CD4-positive, alpha-beta T cell treated with Interleukin-6 at 100 ng/mL for 8 hours (primary cell): Measurements from ENCODE around the gene TMEM59.
"Not testable (repeated sequence)": the region's sequence is repeated elsewhere in the genome, so short reads cannot be mapped to it uniquely, and the experiment has no call there.

Experiments used
- DNase-seq: peaks from one replicate; pipeline ENCODE4 v3.0.0-alpha.2; 2020; ENCODE audit warnings: mixed read lengths, low spot score

The TMEM59 gene

DNA sequence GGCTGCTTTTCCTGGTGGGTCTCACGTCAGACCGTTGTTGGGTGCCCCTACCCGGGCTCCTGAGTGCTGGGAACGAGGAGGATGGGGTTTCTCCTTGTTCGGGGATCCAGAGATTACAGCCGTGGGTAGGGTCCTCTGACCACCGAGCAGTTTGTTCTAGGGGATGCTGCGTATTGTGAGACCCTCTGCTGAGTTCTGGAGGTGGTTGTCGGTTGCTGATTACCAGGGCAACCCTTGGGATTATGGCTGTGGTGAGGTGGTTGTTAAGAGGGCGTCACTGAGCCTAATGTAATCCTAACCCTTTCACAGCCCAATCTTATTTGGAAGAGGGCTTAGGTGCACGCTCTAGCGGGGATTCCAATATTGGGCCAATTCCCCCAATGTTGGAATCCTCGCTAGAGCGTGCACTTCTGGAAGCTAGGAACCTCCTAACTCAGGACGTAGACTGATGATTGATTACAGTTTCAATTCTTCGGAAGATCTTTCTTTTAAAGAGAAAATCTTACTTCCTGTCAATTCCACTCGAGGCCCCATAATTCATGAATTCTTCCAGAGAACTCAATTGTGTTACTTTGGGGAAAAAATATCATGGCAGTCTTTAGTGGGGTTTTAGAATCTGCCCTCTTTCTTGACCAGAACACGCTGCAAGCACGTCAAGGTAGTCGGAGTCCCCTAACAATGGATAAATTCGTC, 887 bp upstream of the TMEM59 start:
- no peak for DNase-seq

DNA sequence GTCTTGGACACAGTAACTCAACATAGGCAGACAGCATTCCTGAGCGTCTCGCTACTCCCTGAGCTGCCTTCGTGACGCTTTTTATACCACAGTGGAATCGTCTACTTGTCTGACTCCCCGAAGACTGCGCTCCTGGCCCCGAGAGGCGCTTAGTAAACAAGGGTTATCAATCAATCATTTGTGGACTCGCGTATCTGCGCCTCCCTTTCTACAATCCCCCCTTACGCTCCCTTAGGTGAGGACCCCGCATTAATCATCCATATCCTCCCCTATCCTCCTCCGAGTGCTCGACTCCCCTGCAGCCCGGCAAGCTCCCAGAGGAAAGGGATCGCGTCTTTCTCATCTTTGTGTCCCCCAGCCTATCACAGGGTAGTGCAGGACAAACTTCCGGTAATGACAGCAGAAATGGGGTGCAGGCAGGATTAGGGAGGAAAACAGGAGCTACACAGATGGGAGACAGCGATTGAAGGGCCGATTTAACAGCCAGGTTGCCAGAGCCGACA, 522 bp downstream of the TMEM59 start:
- peak; percentile 15 for DNase-seq

DNA sequence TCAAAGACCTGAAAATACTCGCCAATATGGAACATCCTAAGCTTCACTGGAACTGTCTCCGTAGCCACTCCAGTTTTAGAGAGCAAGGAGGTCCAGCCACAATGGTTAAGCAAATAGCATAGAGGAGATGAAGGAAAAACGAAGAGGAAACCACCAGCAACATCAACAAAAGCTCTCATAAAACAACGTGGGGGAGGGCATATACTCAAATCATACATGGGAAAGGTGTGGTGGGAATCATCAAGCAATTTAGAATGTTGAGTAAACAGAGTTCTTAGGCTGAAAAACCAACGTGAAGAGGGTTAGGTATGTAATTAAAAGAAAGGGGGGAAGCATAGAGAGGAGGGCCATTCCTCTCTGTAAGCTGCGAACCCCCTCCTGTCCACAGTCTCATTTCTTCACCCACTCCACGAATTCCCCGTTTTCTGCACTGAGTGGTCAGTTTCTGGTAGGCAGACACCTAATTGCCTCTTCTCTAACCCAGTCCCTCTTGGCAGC, 1.0 kb downstream of the TMEM59 start:
- no peak for DNase-seq

DNA sequence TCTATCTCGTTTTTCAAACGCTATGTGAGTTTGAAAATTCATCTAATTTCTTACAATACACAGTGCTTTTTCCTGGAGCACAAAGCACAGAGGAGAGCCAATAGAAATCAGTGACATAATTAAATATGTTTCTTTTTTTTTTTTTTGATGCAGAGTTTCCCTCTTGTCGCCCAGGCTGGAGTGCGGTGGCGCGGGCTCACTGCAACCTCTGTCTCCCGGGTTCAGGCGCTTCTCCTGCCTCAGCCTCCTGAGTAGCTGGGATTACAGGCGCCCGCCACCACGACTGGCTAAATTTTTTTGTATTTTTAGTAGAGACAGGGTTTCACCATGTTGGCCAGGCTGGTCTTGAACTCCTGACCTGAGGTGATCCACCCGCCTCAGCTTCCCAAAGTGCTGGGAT, 2.6 kb downstream of the TMEM59 start:
- not testable (repeated sequence) for DNase-seq

DNA sequence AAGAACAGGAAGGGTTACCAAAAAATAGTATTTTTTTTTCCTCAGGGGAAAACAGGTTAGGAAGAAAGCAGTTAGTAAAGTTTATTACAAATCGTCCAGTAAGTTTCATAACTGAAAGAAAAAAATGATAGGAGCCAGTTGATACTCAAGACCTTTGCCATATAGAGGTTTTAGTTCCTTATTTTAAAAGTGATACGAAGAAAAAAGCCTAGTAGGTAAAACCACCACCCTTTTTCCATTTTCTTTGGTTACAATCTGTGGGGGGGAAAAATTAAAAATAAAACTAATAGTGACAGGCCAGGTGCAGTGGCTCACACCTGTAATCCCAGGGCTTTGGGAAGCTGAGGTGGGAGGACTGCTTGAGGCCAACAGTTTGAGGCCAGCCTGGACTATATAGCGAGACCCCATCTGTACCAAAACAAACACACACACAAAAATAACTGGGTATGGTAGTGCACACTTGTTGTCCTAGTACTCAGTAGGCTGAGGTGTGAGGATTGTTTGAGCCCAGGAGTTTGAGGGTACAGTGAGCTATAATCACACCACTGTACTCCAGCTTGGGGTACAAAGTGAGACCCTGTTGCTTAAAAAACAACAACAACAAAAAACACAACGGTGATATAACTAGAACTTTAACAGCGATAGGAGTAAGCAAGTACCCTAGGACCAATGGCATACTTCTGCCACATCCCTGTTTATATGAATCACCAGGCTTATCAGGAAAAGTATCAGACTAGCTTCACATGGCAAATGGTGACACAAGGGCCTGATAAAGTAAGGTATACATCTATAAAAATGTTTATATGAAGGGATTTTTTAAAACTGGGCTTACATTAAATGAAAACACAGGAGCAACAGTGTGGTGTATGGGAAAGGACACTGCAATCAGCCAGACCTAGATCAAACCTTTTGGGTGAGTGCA, 5.4 kb downstream of the TMEM59 start:
- DNase-seq: no peak

DNA sequence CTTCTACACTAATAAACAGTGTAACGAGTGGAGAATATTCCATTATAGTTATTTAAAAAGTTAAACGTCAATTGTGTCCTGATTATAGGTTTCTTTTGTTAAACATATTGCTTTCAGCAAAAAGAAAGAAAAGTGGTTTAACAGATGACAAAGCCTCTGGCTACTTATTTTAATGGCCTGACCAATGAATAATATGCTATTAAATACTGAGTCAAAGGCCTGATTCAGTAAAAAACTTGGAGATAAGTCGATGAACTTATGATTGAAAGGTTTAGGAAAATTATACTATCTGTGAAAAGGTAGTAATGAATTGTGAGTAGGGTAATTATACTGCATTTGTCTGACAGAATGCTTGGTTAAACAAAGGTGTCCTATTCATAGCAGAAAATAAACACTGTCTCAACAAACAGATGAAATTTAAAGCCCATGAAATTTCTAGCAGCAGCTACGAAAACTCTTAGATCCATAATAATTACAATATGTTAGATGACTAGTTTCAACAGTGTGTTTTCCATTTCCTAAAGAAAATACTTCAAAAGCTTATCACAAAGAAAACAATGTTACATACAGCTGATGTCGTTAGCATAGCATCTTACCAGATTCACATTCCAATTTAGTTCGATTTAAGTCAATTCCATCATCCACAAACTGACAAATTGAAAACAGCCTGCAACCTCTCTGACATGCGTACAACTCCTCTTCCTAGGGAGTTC, 6.2 kb downstream of the TMEM59 start:
- no peak for DNase-seq

DNA sequence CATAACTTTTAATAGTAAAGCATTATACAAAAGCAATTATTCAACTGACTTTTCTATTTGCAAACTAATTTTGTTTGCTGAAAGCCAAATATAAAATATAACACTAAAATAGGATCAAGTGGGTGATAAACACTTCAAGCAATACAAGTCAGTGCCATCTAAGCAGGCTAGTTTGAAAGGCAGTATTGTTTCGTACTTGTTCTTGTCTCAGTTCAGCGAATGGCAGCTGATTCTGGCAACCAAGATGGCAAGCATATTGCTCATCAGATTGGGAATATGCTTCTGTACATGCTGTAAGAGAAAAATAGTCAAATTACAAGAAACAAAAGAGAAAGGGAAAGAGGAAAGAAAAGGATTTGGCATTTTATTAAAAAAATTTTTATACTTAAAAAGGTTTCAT, 7.5 kb downstream of the TMEM59 start:
- no peak for DNase-seq

DNA sequence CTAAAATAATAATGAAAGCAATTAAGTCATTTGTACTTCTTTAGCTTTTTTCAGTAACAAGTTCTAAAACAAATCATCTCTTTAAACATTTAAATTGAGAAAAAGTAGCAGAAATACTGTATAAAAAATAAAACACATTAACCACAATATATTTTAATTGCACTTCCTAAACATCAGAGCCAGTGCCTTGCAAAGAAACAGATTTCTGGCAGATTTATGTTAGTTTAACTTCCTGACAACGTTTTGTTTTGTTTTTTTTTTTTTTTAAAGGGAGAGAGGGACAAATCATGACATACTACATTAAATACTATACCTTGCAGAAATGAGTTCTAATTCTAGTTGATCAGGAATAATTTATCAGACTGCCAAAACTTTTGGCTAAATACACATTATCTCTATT, 11.2 kb downstream of the TMEM59 start:
- no peak for DNase-seq

DNA sequence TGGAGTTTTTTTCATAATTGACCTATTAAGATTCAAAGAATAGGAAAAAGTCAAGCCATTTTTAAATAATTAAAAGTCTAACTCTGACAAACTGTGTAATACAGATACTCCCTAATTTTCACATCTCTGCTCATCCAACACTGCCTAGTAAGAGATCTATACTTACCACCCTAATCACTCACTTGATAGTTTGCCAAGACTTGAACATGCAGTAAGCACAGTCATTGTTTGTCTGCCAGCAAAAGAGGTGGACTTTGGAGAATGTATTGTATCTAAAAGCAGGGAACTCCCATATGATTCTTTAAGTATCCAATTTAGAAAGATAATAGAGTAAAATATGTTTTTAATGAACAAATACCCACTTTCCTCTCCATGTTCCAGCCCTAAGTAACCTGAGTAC, 15.5 kb downstream of the TMEM59 start:
- no peak for DNase-seq

DNA sequence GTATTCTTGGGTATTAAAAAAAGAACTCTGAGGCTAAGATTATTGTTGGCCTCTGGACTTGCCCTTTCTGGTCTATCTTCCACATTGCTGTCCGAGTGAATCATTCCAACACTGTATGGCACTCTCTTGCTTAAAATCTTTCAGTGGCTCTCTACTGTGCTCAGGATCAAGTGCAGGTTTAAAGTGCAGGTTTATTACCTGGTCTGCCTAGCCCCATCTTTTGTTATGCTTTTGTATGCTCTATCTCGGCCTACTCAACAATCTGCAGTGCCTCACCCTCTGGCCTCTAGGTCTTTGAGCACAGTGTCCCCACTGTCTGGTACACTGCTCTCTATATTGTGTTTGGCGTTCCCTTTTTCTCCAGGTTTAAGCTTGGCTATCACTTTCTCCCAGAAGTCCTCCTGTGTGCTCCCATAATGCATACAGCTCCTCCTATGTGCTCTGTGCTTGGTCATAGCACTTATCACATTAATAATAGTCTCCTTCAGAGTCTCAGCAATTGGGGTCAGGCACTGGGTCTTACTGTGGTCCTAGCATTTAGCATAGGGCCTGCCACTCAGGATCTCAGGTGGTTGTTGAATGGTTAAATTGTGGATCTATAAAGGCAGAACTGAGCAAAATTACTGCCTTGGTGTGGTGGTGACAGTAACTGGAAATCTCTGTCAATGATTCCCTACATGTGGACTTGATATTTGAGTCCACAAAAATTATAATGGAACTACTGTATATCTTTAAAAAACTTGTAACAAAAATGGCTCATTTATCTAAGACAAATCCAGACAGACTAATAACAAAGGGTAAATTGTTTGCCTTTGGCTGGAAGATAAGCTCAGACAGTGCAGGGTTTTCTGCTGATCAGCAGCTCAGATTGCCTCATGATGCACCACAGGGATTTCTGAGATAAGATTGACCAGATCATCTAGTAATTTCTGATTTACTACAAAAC, 24.4 kb downstream of the TMEM59 start:
- no peak for DNase-seq

DNA sequence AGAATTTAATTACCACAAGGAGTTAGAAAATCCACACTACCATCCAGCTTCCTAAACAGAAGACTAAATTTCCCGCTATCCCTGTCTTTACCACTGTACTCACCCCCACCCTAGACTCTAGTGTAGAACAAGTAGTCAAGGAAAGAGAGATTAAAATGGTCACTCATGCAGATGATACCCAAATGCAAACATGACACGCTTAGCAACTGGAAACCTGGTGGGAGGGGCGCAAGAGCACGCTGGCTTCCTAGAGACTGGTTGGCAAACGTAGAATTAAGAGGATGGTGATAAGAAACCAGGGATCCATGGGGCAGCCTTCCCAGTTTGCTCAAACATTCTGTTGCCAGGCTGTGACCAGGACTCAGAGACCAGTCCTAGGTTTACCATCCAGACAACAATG, 25.2 kb downstream of the TMEM59 start:
- DNase-seq: no peak

DNA sequence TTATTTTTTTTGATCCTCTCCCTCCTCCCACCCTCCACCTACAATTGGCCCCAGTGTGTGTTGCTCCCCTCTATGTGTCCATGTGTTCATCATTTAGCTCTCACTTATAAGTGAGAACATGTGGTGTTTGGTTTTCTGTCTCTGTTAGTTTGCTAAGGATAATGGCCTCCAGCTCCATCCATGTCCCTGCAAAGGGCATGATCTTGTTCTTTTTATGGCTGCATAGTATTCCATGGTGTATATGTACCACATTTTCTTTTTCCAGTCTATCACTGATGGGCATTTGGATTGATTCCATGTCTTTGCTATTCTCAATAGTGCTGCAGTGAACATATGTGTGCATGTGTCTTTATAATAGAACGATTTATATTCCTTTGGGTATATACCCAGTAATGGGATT, 28.2 kb downstream of the TMEM59 start:
- DNase-seq: not testable (repeated sequence)

DNA sequence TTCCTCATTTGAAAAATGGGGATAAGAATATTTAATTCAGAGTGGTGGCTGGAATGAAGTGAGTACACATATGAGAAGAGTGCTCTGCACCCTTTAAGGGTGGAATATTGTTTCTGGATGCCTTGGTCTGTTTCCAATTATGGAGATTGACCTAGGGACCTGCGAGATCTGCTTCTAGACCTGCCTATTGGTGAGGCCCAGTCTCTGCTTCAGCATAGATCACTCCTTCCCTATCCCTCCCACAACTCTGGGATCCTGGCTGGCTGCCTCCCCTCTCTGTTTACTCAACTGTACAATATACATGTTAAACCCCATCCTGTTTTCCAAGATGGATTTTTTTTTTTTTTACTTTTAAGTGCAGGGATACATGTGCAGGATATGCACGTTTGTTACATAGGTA, 28.6 kb downstream of the TMEM59 start:
- no peak for DNase-seq

DNA sequence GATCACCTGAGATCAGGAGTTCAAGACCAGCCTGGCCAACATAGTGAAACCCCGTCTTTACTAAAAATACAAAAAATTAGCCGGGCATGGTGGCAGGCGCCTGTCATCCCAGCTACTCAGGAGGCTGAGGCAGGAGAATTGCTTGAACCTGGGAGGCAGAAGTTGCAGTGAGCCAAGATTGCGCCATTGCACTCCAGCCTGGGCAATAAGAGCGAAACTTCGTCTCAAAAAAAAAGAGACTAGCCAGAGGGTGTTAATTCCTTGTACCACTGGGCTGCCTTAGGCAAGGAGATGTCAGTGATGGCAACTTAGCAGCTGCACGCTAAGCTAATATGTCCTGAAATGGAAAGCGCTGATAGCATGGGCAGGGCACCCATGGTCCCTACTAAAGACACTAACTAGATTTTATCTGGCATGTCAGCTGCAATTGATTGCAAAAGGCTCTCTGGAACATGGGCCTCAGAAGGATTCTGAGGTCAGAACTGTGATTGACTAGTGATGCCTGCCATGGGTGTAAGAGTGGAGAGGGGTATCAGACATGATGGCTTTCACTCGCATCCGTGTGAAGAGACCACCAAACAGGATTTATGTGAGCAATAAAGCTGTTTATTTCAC, 33.3 kb downstream of the TMEM59 start:
- DNase-seq: not testable (repeated sequence)

DNA sequence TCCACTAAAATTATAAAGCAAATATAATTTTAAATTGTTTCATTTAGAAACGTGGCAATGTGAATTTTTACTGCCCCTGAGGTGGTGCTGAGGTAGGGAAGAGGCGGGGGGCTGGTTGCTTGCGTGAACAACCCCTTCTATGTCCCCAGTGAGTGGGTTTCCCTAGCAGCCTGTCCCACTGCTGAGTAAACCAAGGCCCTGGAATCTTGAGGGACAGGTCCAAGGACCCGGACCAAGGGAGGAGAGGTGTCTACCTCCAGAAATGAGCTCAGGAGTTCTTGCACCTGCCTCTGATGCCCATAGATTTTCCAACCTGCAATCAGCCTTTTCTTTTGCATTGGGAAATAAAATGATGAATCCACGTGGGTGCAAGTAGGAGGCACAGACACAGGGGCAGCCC, 34.4 kb downstream of the TMEM59 start:
- no peak for DNase-seq

DNA sequence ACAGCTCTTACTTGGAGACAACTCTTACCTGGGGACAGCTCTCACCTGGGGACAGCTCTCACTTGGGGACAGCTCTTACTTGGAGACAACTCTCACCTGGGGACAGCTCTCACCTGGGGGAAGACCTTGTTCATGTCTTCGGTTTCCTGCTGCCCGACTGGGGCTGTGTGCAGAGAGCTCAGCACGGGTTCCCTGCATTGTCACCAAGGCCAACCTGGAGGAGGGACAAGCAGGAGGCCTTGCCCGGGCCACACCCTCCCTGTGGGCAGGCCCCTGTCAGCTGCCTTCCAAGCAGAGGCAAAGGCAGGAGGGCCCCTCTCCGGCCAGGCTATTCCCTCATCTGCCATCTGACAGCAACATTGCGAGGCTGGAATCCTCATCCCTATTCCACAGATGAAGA, 35.0 kb downstream of the TMEM59 start, which contains the start of gene LDLRAD1:
Gene LDLRAD1, minus strand, starts transcription at position 208 of the 400 bp plus-strand sequence. Its CDS starts 74 bp downstream, at position 134.
- DNase-seq: no peak

DNA sequence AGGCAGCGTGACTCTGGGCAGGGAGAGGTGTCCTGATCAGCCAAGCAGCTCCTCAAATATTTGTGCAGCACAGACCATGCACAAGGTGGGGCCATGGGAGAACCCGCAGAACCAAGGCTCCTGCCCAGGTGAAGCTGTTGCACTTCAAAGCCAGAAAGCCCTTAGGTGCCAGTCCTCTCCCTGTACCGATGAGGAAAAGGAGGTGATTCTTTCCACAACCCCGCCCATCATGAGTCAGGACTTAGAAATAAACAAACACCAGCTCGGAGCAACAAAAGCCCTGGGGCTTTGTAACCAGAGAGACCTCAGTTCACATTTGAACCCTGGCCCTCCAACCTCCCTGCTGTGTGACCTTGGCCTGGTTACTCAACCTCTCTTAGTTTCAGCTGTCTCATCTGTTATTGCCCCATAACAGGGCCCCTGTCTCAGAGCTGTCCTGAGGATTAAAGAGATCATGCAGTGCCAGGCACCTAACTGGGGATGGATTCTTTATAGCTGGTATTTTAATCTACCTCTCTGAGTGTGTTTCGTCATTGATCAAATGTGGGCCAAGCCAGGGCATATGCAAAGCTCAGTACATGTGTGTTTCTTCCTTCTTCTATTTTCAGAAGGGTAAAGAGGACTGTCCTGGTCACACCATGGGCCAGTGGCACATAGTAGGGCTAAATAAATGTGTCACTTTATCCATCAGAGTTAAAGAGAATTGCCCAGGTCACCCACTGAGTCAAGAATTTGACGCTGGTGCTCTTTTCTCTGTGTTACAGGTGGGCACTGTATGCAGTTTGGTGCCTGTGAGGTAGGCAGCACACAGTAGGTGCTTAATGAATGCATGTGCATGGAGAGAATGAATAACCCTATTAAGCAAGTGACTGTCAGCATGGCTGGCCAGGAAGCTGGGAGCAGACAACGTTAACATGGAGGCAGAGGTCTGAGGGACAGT, 36.4 kb downstream of the TMEM59 start:
- DNase-seq: no peak

DNA sequence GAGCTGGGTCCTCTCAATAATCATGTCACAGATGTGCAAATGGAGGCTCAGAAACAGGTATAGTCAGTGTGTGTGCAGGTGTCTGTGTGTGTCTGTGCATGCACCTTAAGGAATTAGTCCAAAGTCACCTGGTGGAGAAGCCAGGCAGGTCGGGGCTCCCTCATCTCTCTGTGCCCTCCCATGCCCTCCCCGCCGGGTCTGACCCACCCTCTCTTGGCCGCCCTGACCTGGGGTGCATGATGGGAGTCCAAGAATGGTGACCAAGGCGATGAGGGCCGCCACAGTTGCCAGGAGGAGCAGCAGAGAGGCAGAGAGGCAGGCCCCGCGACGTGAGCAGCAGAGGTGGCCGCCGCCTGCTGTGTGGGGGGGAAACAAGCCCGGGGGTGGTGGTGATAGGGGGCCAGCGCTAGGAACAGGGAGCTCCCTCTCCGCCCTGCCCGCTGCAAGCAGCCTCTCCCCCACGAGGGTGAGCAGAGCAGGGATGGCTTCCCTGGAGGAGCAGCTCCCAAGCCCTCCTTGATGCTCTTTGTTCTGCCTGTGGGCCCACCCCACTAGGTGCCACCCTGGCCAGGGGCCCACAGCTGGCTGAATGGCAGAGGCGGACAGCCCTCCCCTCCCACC, 38.9 kb downstream of the TMEM59 start:
- no peak for DNase-seq

DNA sequence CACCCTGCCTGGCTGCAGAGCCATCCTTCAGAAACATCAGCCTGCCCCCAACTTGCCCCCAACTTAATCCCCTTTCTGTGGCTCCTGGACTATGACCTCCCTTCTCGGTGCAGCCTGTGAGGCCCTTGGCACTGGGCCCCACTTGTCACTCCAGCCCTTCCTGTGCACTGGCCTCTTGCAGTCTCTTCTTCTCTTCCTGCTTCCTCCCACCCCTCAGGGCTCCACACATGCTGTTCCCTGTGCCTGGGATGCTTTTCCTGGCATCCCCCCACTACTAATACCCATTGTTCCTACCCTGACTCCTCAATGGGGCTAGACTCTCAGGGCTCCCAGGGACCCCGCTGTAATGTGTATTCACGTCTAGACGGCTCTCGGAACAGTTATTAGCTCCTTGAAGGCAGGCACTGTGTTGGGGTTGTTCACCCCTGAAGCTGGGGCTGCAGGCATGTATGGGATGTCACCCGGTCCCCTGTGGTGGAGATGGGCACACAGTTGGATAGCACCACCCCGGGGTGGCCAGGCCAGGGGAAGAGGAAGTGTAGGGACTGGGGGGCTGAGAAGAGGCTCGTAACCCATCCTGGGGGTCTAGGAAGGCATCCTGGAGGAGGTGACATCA, 39.5 kb downstream of the TMEM59 start:
- DNase-seq: no peak
